ENCODE data around the gene RRP1B.

RRP1B gene

DNA sequence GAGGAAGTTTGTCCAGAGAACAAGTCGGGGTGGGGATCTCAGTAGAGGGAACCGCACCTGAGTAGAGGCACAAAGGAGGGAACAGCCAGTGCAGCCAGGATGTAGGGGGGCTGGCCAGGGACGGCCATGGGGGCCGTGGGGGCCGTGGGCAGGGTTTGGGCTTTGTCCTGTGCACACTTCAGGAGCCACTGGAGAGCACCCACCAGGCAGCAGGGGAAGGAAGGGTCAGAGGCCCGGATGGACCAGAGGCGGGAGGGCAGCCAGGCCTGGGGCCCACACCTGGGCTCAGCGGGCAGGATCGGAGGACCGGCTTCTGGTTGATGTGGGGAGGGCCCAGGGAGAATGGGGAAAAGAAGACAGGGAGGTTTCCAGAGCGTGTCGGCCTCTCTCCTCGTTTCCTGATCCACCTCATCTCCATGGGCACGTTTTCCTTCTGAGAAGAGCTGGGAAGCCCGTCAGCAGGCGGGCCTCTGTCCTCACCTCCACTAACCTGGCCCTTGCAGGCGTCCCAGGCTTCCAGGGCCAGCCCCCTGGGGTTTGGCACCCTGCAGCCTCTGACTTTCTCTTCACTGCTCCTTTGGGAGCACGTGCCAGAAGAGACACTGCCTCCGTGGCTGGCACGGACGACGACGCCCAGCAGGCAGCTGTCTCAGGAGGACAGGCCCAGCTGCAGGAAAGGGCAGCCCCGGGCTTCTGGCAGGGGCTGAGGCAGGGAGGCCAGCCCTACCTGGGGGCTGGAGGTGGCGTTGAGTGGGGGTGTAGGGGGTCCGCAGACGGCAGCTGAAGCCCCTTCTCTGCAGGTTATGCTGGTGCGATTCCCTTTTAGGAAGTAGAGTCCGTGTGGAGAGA is 42.8 kb downstream of the RRP1B start:
- DNase-seq (ENCODE audit: low spot score), result no peak
- ATAC-seq (ENCODE audit: low read depth), result no peak
- Histone ChIP-seq H3K27ac (ENCODE audit: poor library complexity, severe bottlenecking) (no peak overlapping the region), H3K4me3 (ENCODE audit: severe bottlenecking) (no peak overlapping the region), H3K27me3 (ENCODE audit: insufficient read depth, poor library complexity, severe bottlenecking) (no peaks in the 10 kb centered on the region), H3K36me3 (ENCODE audit: low read depth) (0 out of 2 replicates have a peak, but pooled peaks cover 2% of the 10 kb centered on the region), H3K9me3 (ENCODE audit: severe bottlenecking) (no peaks in the 10 kb centered on the region), H3K4me1 (ENCODE audit: insufficient read depth, poor library complexity, severe bottlenecking) (no peaks in the 10 kb centered on the region)
- TF ChIP-seq, protein P1, sequence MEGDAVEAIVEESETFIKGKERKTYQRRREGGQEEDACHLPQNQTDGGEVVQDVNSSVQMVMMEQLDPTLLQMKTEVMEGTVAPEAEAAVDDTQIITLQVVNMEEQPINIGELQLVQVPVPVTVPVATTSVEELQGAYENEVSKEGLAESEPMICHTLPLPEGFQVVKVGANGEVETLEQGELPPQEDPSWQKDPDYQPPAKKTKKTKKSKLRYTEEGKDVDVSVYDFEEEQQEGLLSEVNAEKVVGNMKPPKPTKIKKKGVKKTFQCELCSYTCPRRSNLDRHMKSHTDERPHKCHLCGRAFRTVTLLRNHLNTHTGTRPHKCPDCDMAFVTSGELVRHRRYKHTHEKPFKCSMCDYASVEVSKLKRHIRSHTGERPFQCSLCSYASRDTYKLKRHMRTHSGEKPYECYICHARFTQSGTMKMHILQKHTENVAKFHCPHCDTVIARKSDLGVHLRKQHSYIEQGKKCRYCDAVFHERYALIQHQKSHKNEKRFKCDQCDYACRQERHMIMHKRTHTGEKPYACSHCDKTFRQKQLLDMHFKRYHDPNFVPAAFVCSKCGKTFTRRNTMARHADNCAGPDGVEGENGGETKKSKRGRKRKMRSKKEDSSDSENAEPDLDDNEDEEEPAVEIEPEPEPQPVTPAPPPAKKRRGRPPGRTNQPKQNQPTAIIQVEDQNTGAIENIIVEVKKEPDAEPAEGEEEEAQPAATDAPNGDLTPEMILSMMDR (IDR thresholded peaks at IDR 0.05; ENCODE audit: poor library complexity, severe bottlenecking), result no peak

- H3K4me3 ChIP-seq (ENCODE audit: severe bottlenecking), result no peak overlapping the region
- no peaks in the 10 kb centered on the region for H3K36me3 ChIP-seq (ENCODE audit: low read depth)
- no peaks in the 10 kb centered on the region for H3K27me3 ChIP-seq (ENCODE audit: insufficient read depth, poor library complexity, severe bottlenecking)
- no peaks in the 10 kb centered on the region for H3K4me1 ChIP-seq (ENCODE audit: insufficient read depth, poor library complexity, severe bottlenecking)
- no peak for DNase-seq (ENCODE audit: low spot score)
- no peak for ATAC-seq (ENCODE audit: low read depth)
- no peaks in the 10 kb centered on the region for H3K9me3 ChIP-seq (ENCODE audit: severe bottlenecking)
- H3K27ac ChIP-seq (ENCODE audit: poor library complexity, severe bottlenecking), result no peak overlapping the region
- TF ChIP-seq, protein P1 (IDR thresholded peaks at IDR 0.05; ENCODE audit: poor library complexity, severe bottlenecking), result no peak
Observed at GRCh38 chr21:43702785-43703034, 43.4 kb downstream of the RRP1B start.

GRCh38 chr21:43703035-43703880 is 43.9 kb downstream of the RRP1B start:
- Histone ChIP-seq H3K4me3 (ENCODE audit: severe bottlenecking) (no peak overlapping the region), H3K36me3 (ENCODE audit: low read depth) (no peaks in the 10 kb centered on the region), H3K27ac (ENCODE audit: poor library complexity, severe bottlenecking) (no peak overlapping the region), H3K9me3 (ENCODE audit: severe bottlenecking) (no peaks in the 10 kb centered on the region), H3K4me1 (ENCODE audit: insufficient read depth, poor library complexity, severe bottlenecking) (no peaks in the 10 kb centered on the region), H3K27me3 (ENCODE audit: insufficient read depth, poor library complexity, severe bottlenecking) (no peaks in the 10 kb centered on the region)
- peak; percentile 30; the same call in 1 of the 3 replicates for ATAC-seq (ENCODE audit: low read depth)
- no peak for DNase-seq (ENCODE audit: low spot score)
- TF ChIP-seq, protein P1 (IDR thresholded peaks at IDR 0.05; ENCODE audit: poor library complexity, severe bottlenecking), result no peak

GRCh38 chr21:43707462-43707861 is 48.1 kb downstream of the RRP1B start:
- TF ChIP-seq, protein P1 (IDR thresholded peaks at IDR 0.05; ENCODE audit: poor library complexity, severe bottlenecking), result no peak
- DNase-seq (ENCODE audit: low spot score), result no peak
- no peak overlapping the region for H3K27ac ChIP-seq (ENCODE audit: poor library complexity, severe bottlenecking)
- H3K9me3 ChIP-seq (ENCODE audit: severe bottlenecking), result no peaks in the 10 kb centered on the region
- H3K27me3 ChIP-seq (ENCODE audit: insufficient read depth, poor library complexity, severe bottlenecking), result no peaks in the 10 kb centered on the region
- no peak overlapping the region for H3K4me3 ChIP-seq (ENCODE audit: severe bottlenecking)
- peaks cover 12% of the 10 kb centered on the region for H3K4me1 ChIP-seq (ENCODE audit: insufficient read depth, poor library complexity, severe bottlenecking)
- H3K36me3 ChIP-seq (ENCODE audit: low read depth), result no peaks in the 10 kb centered on the region
- no peak for ATAC-seq (ENCODE audit: low read depth)

All from RWPE2 (cell line).